Measurements from ENCODE around the gene ALKBH7.
"Not testable (repeated sequence)": the region's sequence is repeated elsewhere in the genome, so short reads cannot be mapped to it uniquely, and the experiment has no call there.

Gene ALKBH7

GRCh38 chr19:6373096-6373812, 660 bp downstream of the ALKBH7 start:
- DNase-seq: peak; percentile 77

- no peak for DNase-seq
Measured at GRCh38 chr19:6373813-6374108, 1.2 kb downstream of the ALKBH7 start.

GRCh38 chr19:6374161-6374709, 1.6 kb downstream of the ALKBH7 start:
- DNase-seq: no peak

GRCh38 chr19:6374711-6375410, 2.3 kb downstream of the ALKBH7 start:
- no peak for DNase-seq

- DNase-seq: no peak
Measured at GRCh38 chr19:6375411-6376010, 2.9 kb downstream of the ALKBH7 start, which contains the start of gene PSPN. PSPN (minus strand) TSS chr19:6375933; CDS start chr19:6375849, 84 bp downstream.

GRCh38 chr19:6376512-6377190, 4.1 kb downstream of the ALKBH7 start:
- DNase-seq: no peak

GRCh38 chr19:6378041-6378440, 5.4 kb downstream of the ALKBH7 start:
- DNase-seq: no peak

- no peak for DNase-seq
Measured at GRCh38 chr19:6378486-6378885, 5.9 kb downstream of the ALKBH7 start.

- DNase-seq: no peak
Measured at GRCh38 chr19:6379744-6380143, 7.2 kb downstream of the ALKBH7 start.

- no peak for DNase-seq
Measured at GRCh38 chr19:6381030-6381750, 8.6 kb downstream of the ALKBH7 start.

- no peak for DNase-seq
Measured at GRCh38 chr19:6383188-6383587, 10.6 kb downstream of the ALKBH7 start.

- DNase-seq: no peak
Measured at GRCh38 chr19:6384381-6384780, 11.8 kb downstream of the ALKBH7 start.

- DNase-seq: no peak
Measured at GRCh38 chr19:6387372-6387771, 14.8 kb downstream of the ALKBH7 start.

GRCh38 chr19:6392221-6393073, 19.9 kb downstream of the ALKBH7 start:
- DNase-seq: no peak

- peak; percentile 86 for DNase-seq
Measured at GRCh38 chr19:6393074-6393982, 20.7 kb downstream of the ALKBH7 start, which contains the start of gene GTF2F1. GTF2F1 (minus strand) TSS chr19:6393164; CDS start chr19:6392995, 169 bp downstream.

- DNase-seq: no peak
Measured at GRCh38 chr19:6393983-6394412, 21.4 kb downstream of the ALKBH7 start.

- DNase-seq: no peak
Measured at GRCh38 chr19:6394831-6395230, 22.2 kb downstream of the ALKBH7 start.

GRCh38 chr19:6396305-6396704, 23.7 kb downstream of the ALKBH7 start:
- no peak for DNase-seq

GRCh38 chr19:6400062-6400944, 27.7 kb downstream of the ALKBH7 start:
- DNase-seq: not testable (repeated sequence)
